ENCODE results near the gene DUSP22.
A peak's percentile ranks its signal among the peaks of the same experiment; 100 is the strongest.

Gene DUSP22

DNA sequence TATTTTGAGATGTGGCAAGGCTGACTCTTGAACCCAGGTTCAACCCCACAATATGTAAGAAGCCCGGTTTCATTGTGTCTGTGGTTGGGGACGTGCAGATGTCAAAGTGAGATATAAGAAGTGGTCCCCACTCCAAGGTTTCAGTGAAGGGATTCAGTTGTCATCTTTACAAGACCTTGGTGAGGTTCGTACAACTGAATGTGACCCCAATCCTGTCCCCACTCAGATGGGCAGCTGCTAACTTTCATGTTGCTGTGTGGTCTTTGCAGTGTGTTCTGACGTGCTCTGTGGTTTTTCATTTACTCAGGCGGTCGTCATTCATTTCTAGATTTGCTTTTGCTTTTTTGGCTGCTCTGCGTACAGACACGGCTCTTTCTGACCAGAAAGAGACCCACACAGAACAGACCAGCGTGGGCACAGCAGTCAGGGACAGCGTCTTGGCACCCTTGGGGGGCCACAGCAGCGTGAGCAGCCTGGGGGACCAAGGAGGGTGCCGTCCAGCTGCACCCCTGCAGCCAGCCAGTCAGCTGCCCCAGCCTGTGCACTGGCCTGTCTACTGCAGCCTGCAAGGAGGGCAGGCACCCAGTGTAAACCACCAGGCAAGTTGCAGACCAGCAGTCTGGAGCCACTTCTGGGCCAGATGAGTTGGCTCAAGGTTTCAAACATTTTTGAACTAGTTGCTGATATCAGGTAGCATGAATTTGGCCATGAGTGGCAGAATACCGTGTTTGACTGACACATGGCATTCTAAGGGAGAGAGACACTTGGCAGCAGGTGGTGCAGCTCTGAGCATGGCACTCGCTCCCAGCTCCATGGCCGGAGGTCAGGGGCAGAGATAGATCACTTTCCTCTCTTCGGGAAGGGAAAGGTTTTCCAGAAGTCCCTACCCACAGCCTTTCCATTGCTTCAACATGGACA, 49.9 kb downstream of the DUSP22 start:
- no peak for DNase-seq

DNA sequence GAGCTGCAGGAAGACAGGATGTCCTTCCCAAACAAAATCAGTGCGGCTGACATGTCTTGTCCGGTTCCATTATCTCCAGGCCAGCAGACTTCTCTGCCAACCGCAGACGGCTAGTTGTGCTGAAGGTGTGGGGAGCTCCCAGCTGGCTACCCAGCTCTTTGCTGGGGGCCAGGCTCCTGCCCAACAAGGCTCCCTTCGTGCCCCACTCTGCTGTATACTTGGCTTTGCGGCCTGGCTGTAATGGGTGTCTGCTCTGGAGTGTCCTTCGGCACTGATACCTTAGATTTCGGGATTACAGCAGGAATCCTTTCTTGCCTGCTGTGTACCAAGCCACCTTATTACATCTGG, 50.5 kb downstream of the DUSP22 start:
- DNase-seq, result no peak

DNA sequence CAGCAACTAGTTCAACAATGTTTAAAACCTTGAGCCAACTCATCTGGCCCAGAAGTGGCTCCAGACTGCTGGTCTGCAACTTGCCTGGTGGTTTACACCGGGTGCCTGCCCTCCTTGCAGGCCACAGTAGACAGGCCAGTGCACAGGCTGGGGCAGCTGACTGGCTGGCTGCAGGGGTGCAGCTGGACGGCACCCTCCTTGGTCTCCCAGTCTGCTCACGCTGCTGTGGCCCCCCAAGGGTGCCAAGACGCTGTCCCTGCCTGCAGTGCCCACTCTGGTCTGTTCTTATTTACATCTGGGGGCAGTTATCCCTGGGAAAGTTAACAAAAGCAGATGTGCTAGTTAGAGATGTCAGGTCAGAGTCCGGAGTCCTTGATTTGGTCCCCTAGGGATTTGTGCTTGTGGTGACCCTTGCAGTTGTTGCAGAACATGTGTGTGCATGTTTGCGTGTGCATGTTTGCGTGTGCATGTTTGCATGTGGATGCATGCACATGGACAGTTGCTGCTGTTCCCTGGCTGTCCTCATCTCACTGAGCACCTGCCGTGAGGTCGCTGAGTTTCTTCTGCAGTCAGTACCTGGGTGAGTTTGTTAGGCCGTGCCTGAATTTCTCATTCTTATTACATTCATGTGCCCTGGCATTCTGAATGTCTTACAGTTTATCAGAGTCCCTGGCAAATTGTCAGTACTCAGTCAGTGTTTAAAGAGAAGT, 51.1 kb downstream of the DUSP22 start:
- no peak for DNase-seq

DNA sequence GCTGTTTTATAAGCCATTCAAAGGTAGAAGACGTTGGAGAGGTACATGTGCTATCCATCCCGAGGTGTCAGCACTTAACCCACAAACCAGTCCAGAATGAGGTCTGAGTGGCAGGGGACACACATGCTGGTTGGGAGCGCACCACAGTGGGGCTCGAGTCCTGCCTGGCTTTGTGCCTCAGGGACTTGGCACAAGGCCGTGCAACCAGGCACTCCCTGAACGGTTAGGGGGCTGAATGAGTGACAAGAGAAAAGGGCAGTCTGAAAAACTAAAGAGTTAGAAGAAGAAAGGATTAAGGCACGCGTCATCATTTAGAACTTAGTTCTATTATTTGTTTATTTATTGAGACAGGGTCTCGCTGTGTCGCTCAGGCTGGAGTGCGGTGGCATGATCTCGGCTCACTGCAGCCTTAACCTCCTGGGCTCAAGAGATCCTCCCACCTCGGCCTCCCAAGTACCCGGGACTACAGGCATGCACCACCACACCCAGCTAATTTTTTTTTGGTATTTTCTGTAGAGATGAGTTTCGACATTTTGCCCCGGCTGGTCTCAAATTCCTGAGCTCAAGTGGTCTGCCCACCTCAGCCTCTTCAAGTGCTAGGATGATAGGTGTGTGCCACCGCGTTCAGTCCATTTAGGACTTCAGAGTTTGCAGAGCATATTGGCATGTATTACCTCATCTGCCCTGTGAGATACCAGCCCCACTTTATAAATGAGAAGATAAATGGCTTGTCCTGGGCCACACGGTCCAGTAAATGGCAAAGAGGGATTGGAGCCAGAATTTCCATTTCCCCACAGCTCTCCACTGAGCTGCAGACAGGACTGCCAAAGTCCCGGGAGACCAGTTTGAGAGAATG, 51.9 kb downstream of the DUSP22 start:
- no peak for DNase-seq

DNA sequence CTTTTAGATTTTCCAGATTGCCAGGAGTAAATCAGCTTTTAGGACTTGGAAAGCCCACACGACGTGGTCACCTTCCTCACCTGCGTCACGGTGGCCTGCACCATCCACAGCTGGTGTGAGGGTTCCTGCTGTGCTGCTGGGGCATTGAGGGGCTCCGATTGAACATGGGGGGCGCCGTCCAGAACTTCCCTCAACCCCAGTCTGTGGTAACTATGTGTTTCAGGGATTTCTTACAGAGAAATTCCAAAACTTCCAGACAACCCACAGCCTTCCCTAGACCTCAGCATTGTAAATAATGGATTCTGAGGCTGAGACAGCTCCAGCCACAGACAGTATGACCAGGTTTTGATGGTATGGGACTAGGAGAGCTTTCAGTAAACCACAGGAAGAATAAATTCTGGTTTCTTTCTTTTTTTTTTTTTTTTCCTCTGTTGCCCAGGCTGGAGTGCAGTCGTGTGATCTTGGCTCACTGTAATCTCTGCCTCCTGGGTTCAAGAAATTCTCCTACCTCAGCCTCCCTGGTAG, 52.6 kb downstream of the DUSP22 start:
- DNase-seq, result no peak

DNA sequence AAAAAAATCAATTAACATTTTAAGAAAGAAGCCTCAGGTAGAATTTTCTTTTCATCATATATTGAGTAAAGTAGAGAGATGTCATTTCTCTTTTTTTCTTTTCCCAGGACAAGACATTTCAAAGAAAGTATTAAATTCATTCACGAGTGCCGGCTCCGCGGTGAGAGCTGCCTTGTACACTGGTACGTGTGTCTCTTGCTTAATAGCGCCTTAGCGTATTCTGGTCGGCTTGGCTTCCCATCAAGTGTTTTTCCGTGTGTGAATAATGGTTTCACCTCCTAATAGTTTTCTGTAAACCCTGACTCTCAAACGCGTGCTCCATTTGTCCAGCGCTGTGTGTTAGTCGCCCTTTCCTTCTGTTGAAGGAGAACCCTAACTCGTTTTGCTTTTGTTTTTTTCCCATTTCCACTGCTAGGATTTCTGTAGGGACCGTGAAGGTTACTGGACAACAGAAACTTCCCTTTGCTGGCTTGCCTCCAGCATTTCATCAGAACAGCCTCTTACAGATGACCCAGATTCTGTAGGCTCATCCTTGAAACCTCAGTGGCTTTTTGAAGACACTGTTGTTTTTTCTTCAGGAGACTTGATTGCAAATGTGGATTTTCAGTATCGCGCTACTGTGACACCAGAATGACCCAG, 53.6 kb downstream of the DUSP22 start:
- DNase-seq, result peak; percentile 28

DNA sequence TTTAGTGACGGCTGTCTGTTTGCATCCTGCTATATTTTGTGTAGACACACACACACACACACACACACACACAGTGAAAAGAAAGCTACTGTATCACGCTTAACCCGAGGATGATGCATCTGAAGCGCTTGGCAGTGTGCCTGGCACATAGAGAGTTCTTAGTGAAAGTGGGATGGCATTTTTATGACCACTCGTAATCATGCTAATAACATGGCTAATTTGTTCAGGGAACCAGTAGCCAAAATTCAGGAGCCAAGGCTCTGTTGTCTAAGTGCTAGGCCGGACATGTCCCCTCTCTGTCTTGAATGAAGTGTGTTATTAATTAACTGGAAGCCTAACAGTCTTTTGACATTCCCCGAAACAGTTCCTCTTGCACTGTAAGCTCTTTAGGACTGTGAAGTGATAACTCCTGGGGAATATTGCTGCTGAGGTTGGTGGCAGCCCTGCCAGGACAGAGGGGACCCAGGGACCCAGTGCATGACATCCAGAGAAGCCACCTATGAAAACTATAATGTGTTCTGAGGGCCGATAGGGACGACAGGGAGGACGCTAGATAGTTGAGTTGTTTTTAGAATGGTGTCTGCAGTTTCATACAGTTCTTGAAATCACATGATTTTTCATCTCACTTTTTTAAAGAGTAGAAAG, 54.2 kb downstream of the DUSP22 start:
- DNase-seq, result no peak

DNA sequence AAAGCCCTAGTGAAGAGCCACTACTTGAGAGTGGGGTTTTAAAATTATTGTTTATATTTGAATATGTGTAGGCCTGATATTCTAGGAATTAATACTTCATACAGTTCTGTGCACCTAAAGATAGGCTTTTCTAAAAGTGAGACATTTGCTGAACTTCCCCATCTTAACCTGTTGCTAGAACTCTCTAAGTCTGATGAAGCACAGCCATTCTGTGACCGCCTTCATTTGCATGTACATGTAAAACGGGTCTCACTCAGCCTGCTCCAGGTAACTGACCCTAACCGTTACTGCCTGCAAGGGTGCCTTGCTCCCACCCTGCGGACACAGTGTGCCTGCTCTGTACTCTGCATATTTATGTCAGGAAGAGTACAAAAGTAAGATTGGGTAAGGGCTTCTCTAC, 54.9 kb downstream of the DUSP22 start:
- DNase-seq, result no peak

DNA sequence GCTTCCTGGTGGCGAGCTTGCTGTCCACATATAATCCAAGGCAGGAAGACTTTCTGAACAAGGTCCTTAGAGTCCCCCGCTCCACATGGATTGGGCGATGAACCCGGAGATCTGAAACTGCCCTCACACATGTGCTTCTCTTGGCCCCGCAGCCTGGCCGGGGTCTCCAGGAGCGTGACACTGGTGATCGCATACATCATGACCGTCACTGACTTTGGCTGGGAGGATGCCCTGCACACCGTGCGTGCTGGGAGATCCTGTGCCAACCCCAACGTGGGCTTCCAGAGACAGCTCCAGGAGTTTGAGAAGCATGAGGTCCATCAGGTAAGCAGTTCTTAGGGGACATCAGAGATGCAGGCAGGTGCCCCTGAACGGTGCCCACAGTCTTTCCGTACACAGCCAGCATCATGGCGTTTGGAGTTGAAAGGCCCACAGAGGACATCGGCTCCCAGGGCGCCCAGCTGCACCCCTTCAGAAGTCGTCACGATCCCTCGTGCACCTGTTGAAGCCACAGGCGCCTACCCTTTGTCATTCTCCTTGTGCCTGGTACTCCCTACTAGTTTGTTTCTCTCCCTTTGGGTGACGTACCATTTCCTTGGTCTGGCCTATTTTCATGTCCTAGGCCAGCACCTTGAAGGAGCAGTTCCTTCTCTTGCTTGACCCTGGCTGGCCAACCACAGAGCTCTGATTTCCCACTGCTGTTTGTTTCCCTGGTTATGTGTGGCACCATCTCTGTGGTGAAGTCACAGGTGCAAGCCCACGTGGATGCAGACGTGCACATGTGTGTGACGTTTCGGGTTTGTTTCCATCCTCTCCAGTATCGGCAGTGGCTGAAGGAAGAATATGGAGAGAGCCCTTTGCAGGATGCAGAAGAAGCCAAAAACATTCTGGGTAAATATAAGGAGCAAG, 55.9 kb downstream of the DUSP22 start:
- DNase-seq, result no peak

DNA sequence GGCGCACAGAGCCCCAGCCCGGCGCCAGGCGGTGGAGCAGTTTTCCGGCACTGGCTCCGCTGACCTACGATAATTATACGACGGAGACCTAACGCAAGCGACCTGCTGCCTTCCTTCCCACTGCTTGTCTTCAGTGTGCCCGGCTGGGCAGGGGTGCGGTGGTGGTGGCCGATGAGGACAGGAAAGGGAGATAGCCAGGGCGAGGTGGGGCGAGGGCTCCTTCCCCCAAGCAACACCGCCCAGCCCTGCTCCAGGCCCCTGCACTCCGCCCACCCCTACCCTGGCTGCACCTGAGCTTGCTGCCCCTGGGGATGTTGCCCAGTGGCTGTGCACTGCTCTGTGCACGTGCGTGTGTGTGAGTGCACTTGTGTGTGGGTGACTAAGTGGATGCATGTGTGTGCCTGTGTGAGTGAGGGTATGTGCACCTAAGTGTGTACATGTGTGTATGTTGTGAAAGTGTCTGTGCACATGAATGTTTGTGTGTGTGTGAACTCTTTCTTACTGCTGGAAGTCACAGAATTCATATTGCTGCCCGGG, 56.6 kb downstream of the DUSP22 start:
- DNase-seq, result no peak

DNA sequence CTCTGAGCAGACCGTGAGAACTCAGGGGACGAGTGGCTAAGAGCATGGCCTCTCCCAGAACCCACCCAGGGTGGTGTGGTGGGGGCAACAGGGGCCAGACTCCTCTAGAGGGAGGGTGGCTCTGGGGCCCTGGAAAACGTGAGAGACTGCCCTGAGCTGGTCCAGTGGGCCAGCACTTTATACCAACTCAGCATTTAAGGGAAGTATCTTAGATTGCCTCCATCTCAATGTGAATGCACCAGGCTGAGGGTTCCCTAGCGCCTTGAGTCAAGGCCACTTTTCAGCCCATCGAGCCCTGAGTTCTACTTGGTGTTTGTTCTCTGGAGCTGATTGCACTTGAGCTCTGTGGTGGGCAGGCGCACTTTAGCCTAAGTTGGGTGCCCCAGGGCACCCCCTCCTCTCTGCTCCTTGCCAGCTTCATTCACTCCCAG, 57.2 kb downstream of the DUSP22 start:
- no peak for DNase-seq

DNA sequence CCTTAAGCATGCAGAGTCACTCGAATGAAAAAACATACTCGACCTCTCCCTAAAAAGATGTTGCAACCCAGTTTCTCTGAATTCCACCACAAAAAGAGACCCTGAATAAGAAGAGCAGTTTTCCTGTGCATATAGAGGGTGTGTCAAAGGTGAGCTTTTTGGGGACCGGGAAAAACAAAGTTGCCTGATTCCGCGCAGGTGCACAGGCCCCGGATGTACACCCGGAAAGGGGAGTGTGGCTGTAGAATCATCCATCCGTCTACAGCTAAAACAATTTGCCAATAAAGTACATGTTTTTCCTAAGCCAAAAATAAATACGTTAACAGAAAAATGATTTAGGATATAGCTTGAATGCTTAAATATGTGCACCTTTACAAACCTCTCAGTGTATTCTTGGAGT, 58.1 kb downstream of the DUSP22 start:
- no peak for DNase-seq

DNA sequence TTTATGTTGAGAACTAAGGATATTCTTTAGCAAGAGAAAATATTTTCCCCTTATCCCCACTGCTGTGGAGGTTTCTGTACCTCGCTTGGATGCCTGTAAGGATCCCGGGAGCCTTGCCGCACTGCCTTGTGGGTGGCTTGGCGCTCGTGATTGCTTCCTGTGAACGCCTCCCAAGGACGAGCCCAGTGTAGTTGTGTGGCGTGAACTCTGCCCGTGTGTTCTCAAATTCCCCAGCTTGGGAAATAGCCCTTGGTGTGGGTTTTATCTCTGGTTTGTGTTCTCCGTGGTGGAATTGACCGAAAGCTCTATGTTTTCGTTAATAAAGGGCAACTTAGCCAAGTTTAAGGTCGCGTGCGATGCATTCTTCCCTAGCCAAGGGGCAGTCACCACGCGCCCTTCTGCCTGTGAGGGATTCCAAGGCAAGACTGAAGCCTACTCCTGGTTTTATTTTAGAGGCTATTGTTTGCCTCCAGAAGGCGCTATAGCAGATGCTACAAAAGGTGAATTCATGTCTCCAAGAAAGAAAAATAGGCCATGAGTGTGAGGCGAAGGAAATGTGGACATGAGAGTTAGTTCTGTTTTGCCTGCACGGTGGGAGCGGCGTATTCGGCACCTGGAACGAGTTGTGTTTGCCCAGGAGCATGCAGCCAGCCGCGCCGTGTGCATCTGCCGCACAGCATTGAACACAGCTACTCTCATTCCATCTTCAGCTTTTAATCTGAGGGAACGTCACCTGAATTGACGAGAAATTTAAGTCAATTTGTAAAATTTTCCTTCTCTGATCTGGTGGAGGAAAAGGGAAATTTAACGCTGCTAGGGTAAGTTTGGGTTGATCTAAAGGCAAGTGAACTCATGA, 59.0 kb downstream of the DUSP22 start:
- no peak for DNase-seq

DNA sequence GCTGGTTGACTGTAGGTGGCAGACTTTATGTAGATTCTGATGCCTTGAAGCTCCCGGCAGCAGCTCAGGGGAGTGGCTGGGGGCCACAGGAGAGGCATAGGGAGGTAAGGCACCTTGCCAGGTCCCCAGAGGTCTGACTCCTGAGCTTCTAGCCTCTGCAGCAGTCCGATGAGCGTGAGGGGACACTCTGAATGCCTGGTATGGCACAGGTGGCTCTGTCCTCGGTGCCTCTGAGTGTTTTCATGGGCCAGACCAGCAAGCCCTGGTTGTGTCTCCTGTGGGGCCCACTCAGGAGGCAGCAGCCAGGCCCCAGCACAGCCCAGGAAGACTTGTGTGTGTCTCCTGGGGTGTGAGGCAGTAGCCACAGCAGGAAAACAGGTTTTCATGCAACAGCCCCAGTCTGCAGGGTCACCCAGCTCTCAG, 59.6 kb downstream of the DUSP22 start:
- DNase-seq, result no peak

DNA sequence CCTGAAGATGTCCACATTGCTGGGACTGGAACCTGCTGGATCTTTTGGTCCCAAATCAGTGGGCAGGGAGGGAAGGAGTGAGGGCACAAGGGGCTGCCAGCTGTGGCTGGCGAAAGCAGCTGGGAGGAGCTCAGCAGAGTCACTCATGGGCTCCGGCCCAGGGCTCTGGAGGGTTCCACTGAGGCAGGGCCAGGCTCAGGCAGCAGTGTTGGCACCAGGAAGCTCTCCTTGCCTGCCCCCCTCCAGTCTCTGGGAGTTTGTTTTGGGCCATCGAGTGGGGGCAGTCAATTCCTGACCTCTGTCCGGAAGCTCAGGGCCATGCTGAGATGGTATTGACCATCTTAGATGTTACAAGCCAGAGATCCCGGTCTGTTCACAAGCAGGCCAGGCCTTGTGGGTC, 60.2 kb downstream of the DUSP22 start:
- no peak for DNase-seq

DNA sequence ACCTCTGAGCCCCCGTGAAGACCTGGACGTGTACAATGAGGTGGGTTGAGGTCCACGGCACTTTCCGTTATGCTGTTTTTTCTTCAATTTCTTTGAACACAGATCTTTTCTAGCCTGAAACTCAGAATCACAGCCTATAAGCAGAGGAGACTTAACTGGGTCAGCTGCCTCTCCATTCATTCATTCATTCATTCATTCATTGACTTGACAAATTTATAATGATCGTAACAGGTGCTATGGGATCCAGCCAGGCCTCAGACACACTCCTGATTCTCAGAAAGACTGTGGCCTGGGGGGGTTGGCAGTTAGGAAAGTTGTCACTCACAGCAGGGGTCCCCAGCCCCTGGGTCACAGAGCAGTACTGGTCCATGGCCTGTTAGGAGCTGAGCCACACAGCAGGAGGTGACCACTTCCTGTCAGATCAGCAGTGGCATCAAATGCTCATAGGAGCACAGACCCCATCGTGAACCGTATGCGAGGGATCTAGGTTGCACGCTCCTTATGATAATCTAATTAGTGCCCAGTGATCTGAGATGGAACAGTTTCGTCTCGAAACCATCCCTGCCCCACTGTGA, 60.7 kb downstream of the DUSP22 start:
- DNase-seq, result peak; percentile 24

DNA sequence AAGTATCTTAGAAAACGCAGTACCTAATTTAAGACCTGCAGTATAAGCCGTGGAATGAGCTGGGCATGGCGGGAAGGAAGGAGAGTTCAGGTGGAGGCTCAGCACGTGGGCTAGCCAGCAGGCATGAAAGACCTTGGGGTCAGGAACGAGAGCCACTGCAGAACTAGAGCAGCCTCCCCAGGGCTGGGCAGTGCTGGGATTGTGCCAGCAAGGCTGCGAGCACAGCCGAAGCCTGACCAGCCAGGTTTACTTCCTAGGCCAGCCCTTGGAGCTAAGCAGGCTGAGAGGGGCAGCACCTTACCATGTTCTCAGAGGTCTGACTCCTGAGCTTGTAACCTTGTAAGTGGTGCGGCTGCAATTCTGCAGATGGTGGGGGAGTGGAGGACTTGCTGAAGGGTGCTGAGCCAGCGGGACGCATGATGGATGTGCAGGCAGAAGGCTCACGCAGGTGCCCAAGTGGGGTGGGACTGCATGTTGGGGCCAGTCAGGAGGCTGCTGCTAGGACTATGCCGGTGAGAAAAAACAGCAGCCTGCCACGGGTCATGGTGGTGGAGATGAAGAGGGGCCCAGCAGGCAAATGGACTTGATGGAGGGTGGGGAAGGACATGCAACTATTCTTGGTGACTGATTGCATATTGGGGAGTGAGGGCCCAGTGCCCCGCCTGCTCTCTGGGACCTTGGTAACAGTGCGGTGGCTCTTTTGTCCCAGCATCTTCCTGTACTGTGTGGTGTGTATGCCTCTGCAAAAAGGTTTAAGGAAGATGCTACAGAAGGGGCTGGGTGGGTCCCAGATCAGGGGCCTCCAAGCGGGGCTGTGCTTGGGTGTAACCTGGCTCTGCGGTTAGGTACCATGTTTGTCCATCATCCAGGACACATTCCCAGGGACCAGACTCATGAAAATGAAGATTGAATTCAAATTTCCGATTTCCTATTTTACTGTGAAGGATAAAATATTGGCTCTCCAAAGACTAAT, 61.6 kb downstream of the DUSP22 start:
- DNase-seq, result no peak

Measured in eye (tissue), 1 donor.